ENCODE results near the gene IQGAP2.

Gene IQGAP2

GRCh38 chr5:76449606-76450005 is 46.5 kb downstream of the IQGAP2 start:
- DNase-seq (ENCODE audit: low read depth): no peak

- DNase-seq (ENCODE audit: low read depth): no peak
These were observed 47.0 kb downstream of the IQGAP2 start for GRCh38 chr5:76450054-76450453.

GRCh38 chr5:76451031-76451701 is 48.1 kb downstream of the IQGAP2 start:
- no peak for DNase-seq (ENCODE audit: low read depth)

GRCh38 chr5:76455531-76456133 is 52.5 kb downstream of the IQGAP2 start:
- DNase-seq (ENCODE audit: low read depth): no peak

- no peak for DNase-seq (ENCODE audit: low read depth)
These were observed 53.2 kb downstream of the IQGAP2 start for GRCh38 chr5:76456258-76456657.

GRCh38 chr5:76457674-76458485 is 54.8 kb downstream of the IQGAP2 start:
- DNase-seq (ENCODE audit: low read depth): no peak

- no peak for DNase-seq (ENCODE audit: low read depth)
These were observed 55.4 kb downstream of the IQGAP2 start for GRCh38 chr5:76458486-76458830.

- DNase-seq (ENCODE audit: low read depth): no peak
These were observed 57.0 kb downstream of the IQGAP2 start for GRCh38 chr5:76460104-76460503.

- DNase-seq (ENCODE audit: low read depth): no peak
These were observed 59.1 kb downstream of the IQGAP2 start for GRCh38 chr5:76462097-76462667.

GRCh38 chr5:76467216-76467615 is 64.1 kb downstream of the IQGAP2 start:
- no peak for DNase-seq (ENCODE audit: low read depth)

GRCh38 chr5:76468635-76469425 is 65.7 kb downstream of the IQGAP2 start:
- no peak for DNase-seq (ENCODE audit: low read depth)

GRCh38 chr5:76469656-76470290 is 66.7 kb downstream of the IQGAP2 start:
- DNase-seq (ENCODE audit: low read depth): no peak

- DNase-seq (ENCODE audit: low read depth): no peak
These were observed 67.9 kb downstream of the IQGAP2 start for GRCh38 chr5:76470976-76471375.

GRCh38 chr5:76471406-76471805 is 68.3 kb downstream of the IQGAP2 start:
- no peak for DNase-seq (ENCODE audit: low read depth)

GRCh38 chr5:76471987-76472334 is 68.9 kb downstream of the IQGAP2 start:
- no peak for DNase-seq (ENCODE audit: low read depth)

- no peak for DNase-seq (ENCODE audit: low read depth)
These were observed 69.4 kb downstream of the IQGAP2 start for GRCh38 chr5:76472335-76473008.

- no peak for DNase-seq (ENCODE audit: low read depth)
These were observed 69.9 kb downstream of the IQGAP2 start for GRCh38 chr5:76473009-76473336.

- DNase-seq (ENCODE audit: low read depth): peak; percentile 42
These were observed 70.6 kb downstream of the IQGAP2 start for GRCh38 chr5:76473661-76474060.

GRCh38 chr5:76474377-76474776 is 71.3 kb downstream of the IQGAP2 start:
- DNase-seq (ENCODE audit: low read depth): no peak

GRCh38 chr5:76475385-76475784 is 72.3 kb downstream of the IQGAP2 start:
- no peak for DNase-seq (ENCODE audit: low read depth)

- DNase-seq (ENCODE audit: low read depth): no peak
These were observed 72.9 kb downstream of the IQGAP2 start for GRCh38 chr5:76475936-76476335.
